GM23338 (cell line): ENCODE results near the gene ALX3.

Experiments used
- EZH2 ChIP-seq: fragments of 200-600 bp; sonication (generic); IDR thresholded peaks from one replicate; pipeline ENCODE4 v1.8.0; 2017; ENCODE audit warnings: antibody characterized with exemption, mild to moderate bottlenecking, low read depth; ENCODE audit not compliant: unreplicated experiment
- POLR2AphosphoS5 ChIP-seq: IDR thresholded peaks from 2 replicates; pipeline ENCODE4 v1.6.1; 2016; ENCODE audit warnings: antibody characterized with exemption, low read depth
- STAT1 ChIP-seq: IDR thresholded peaks from one replicate; pipeline ENCODE4 v1.6.1; 2016; ENCODE audit warnings: antibody characterized with exemption; ENCODE audit not compliant: unreplicated experiment
- ZNF114 ChIP-seq: fragments of 250-450 bp; sonication (Bioruptor Pico); IDR thresholded peaks from 2 replicates; pipeline ENCODE4 v1.5.0; 2020; ENCODE audit warnings: mild to moderate bottlenecking, moderate library complexity
- TF ChIP-seq, protein P1 (sequence below), 2 experiments: fragments of 200-600 bp in 1 of 2; sonication (generic) in 1 of 2; conservative IDR thresholded peaks; 2 replicates each; pipeline versions ENCODE4 v1.5.1 to v1.6.1; 2016 to 2017; ENCODE audit warnings: antibody characterized with exemption in 2 of 2, low read depth in 2 of 2, mild to moderate bottlenecking in 2 of 2, moderate library complexity in 1 of 2

DNA sequence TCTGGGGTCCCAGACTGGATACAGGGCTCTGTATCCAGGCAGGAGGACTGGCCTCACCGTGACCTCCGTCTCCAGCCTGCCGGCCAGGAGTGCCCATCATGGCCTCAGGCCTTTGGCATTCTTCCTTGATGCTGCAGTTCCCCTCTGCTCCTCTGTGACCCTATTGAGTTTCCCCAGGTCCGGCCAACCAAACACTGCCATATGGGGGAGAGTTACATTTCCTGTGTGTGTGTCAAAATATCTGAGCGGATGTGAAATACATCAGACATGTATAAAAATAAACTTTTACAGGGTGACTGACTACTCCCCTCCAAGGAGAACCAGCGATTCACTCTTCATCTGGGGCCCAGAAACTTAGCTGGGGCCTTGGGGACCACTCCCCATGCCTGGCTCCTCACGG is 31.6 kb upstream of the ALX3 start:
- TF ChIP-seq, protein P1, sequence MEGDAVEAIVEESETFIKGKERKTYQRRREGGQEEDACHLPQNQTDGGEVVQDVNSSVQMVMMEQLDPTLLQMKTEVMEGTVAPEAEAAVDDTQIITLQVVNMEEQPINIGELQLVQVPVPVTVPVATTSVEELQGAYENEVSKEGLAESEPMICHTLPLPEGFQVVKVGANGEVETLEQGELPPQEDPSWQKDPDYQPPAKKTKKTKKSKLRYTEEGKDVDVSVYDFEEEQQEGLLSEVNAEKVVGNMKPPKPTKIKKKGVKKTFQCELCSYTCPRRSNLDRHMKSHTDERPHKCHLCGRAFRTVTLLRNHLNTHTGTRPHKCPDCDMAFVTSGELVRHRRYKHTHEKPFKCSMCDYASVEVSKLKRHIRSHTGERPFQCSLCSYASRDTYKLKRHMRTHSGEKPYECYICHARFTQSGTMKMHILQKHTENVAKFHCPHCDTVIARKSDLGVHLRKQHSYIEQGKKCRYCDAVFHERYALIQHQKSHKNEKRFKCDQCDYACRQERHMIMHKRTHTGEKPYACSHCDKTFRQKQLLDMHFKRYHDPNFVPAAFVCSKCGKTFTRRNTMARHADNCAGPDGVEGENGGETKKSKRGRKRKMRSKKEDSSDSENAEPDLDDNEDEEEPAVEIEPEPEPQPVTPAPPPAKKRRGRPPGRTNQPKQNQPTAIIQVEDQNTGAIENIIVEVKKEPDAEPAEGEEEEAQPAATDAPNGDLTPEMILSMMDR (conservative IDR thresholded peaks at IDR 0.05; ENCODE audit: low read depth in 2 of 2), result no peak
- TF ChIP-seq STAT1 (no peak), ZNF114 (CRISPR knock-in tag) (no peak), POLR2AphosphoS5 (no peak), EZH2 (no peak)
